Mesenteric fat pad (tissue), 1 donor: ENCODE results near the gene APOBEC3B. TPM values are rescaled to one million over a fixed set of nuclear protein-coding genes. Genes with fewer than 3 reads are reported as not detected.
"Not testable (repeated sequence)": the region's sequence is repeated elsewhere in the genome, so short reads cannot be mapped to it uniquely, and the experiment has no call there.

Source experiments
- DNase-seq: peaks from one replicate; pipeline ENCODE4 v3.0.0-alpha.2; 2020; ENCODE audit warnings: low spot score
- total RNA-seq: library from RNA; stranded (reverse); fragmentation: NEBNext Ultra II Directional; extraction: Animal tissue kit (Norgen Biotek cat#: 25700); gene quantifications from one replicate; pipeline ENCODE4 v1.2.1, GENCODE V29; 2021
- donor health status: DM: yes; HTN: yes; CAD: no.

The APOBEC3B gene
- total RNA-seq, 1 donor from 2014 or later, result 0.58 TPM

- no peak for DNase-seq
Measured at GRCh38 chr22:38950527-38951295, 31.4 kb upstream of the APOBEC3B start.

- DNase-seq, result no peak
Measured at GRCh38 chr22:38951734-38952133, 30.4 kb upstream of the APOBEC3B start.

- no peak for DNase-seq
Measured at GRCh38 chr22:38952281-38952993, 29.7 kb upstream of the APOBEC3B start.

- DNase-seq, result no peak
Measured at GRCh38 chr22:38953091-38953490, 29.1 kb upstream of the APOBEC3B start.

GRCh38 chr22:38953577-38954413, 28.4 kb upstream of the APOBEC3B start:
- no peak for DNase-seq

- DNase-seq, result no peak
Measured at GRCh38 chr22:38954414-38955043, 27.6 kb upstream of the APOBEC3B start.

GRCh38 chr22:38955250-38955905, 26.8 kb upstream of the APOBEC3B start:
- no peak for DNase-seq

- DNase-seq, result no peak
Measured at GRCh38 chr22:38955926-38956325, 26.2 kb upstream of the APOBEC3B start.

- DNase-seq, result no peak
Measured at GRCh38 chr22:38956551-38956950, 25.6 kb upstream of the APOBEC3B start.

GRCh38 chr22:38957046-38957770, 24.9 kb upstream of the APOBEC3B start, which contains the start of gene APOBEC3A:
TSS of gene APOBEC3A (plus strand) at chr22:38957609. CDS start at chr22:38957692, 83 bp downstream.
- no peak for DNase-seq

GRCh38 chr22:38957808-38958650, 24.1 kb upstream of the APOBEC3B start:
- no peak for DNase-seq

- not testable (repeated sequence) for DNase-seq
Measured at GRCh38 chr22:38958651-38958943, 23.6 kb upstream of the APOBEC3B start.

GRCh38 chr22:38959590-38959989, 22.6 kb upstream of the APOBEC3B start:
- DNase-seq, result no peak

GRCh38 chr22:38960673-38961072, 21.5 kb upstream of the APOBEC3B start:
- DNase-seq, result not testable (repeated sequence)

- DNase-seq, result not testable (repeated sequence)
Measured at GRCh38 chr22:38963291-38963738, 18.8 kb upstream of the APOBEC3B start.

GRCh38 chr22:38963872-38964271, 18.3 kb upstream of the APOBEC3B start:
- no peak for DNase-seq

GRCh38 chr22:38964306-38964705, 17.8 kb upstream of the APOBEC3B start:
- DNase-seq, result no peak

GRCh38 chr22:38964989-38965388, 17.2 kb upstream of the APOBEC3B start:
- no peak for DNase-seq
